Esophagus squamous epithelium (tissue), 5 donors: ENCODE data around the gene OR8H3. TPM values are rescaled to one million over a fixed set of nuclear protein-coding genes. Genes with fewer than 3 reads are reported as not detected.
"Not testable (repeated sequence)": the region's sequence is repeated elsewhere in the genome, so short reads cannot be mapped to it uniquely, and the experiment has no call there.

Experiments used
- DNase-seq: peaks from one replicate; lab custom pipeline; 2025; lab: John Stamatoyannopoulos, UW
- H3K27ac ChIP-seq, 4 donors: fragments of 200-600 bp; sonication (generic); one replicate each; pipeline ENCODE4 v1.5.1; 2016 to 2019; ENCODE audit warnings: mild to moderate bottlenecking in 1 of 4
- H3K27me3 ChIP-seq, 4 donors: fragments of 200-600 bp; sonication (generic); 1 replicate in 3 of 4; 2 replicates in 1 of 4; pipeline versions ENCODE4 v1.5.1 to v1.6.0; 2017 to 2021; ENCODE audit warnings: antibody characterized with exemption in 1 of 4
- H3K36me3 ChIP-seq, 3 donors: fragments of 200-600 bp; sonication (generic); one replicate each; pipeline ENCODE4 v1.5.1; 2016 to 2019
- H3K4me1 ChIP-seq, 3 donors: fragments of 200-600 bp; sonication (generic); one replicate each; pipeline ENCODE4 v1.5.1; 2017 to 2019
- H3K4me3 ChIP-seq, 4 donors: fragments of 200-600 bp; sonication (generic); 1 replicate in 3 of 4; 2 replicates in 1 of 4; pipeline ENCODE4 v1.5.1; 2016 to 2019; ENCODE audit warnings: mild to moderate bottlenecking in 2 of 4, moderate library complexity in 1 of 4
- H3K9me3 ChIP-seq, 3 donors: fragments of 200-600 bp; sonication (generic); one replicate each; pipeline ENCODE4 v1.5.1; 2016 to 2019
- POLR2A ChIP-seq, 4 donors: fragments of 450-650 bp; IDR thresholded peaks; one replicate each; pipeline ENCODE4 v1.6.1; 2017; ENCODE audit warnings: antibody characterized with exemption in 4 of 4, mild to moderate bottlenecking in 4 of 4, moderate library complexity in 3 of 4
- WGBS, 2 donors: methylation state at CpG; one replicate each; pipeline ENCODE4 v1.1.5; 2018; 5-methylcytosine and 5-hydroxymethylcytosine counted together
- intact Hi-C: fragments of 100-400 bp; cut with DNase I; formaldehyde crosslinking; loops from one replicate; pipeline ENCODE4 v1.15.0; 2022
- total RNA-seq, 4 donors: library from RNA; depleted of rRNA; stranded (reverse); fragments of >200 nt; gene quantifications; one replicate each; pipeline ENCODE4 v1.1.0, GENCODE V29; 2016
- TF ChIP-seq, protein P1 (sequence below), 6 experiments: fragments of 450-650 bp in 4 of 6; fragments of 200-600 bp in 2 of 6; sonication (generic) in 2 of 6; IDR thresholded peaks; one replicate each; pipeline ENCODE4 v1.5.1; 2016 to 2019; ENCODE audit warnings: antibody characterized with exemption in 6 of 6, mild to moderate bottlenecking in 4 of 6, moderate library complexity in 4 of 6
- donor health status: DM: yes; HTN: yes; CAD: no.

Gene OR8H3
- total RNA-seq, 4 donors from 2014 or later, result not detected

DNA sequence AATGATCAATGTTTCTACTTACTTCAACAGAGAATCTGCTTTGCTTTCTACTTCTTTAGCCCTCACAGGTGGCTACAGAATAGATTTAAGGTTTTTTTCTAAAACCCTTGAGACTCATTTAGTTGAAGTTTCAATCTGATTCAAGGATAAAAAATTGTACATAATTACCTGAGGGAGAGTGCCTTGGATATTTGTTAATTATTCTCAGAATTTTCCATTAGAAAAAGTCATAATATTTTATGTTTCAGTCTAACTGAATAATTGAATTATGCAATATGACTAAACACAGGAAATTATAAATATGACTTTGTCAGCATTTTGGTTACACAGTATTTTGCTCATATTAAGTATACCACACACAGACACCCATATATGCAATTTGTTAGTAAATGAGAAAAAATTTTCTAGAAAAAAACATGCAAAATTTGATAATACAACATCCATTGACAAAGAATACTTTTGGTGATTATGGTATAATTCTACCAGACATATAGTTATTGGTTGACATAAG lies 18.0 kb downstream of the OR8H3 start, which contains the start of gene OR8J3:
TSS of gene OR8J3 (minus strand) at position 51 of the 511 bp plus-strand sequence. CDS start 2,483 bp downstream, outside the sequence.
- intact Hi-C loops, result no loop called here
- H3K36me3 ChIP-seq, result no peaks in the 10 kb centered on the region
- H3K4me1 ChIP-seq, result no peaks in the 10 kb centered on the region
- no peaks in the 10 kb centered on the region for H3K9me3 ChIP-seq
- no peak for TF ChIP-seq POLR2A (IDR thresholded peaks at IDR 0.05)
- TF ChIP-seq, protein P1, sequence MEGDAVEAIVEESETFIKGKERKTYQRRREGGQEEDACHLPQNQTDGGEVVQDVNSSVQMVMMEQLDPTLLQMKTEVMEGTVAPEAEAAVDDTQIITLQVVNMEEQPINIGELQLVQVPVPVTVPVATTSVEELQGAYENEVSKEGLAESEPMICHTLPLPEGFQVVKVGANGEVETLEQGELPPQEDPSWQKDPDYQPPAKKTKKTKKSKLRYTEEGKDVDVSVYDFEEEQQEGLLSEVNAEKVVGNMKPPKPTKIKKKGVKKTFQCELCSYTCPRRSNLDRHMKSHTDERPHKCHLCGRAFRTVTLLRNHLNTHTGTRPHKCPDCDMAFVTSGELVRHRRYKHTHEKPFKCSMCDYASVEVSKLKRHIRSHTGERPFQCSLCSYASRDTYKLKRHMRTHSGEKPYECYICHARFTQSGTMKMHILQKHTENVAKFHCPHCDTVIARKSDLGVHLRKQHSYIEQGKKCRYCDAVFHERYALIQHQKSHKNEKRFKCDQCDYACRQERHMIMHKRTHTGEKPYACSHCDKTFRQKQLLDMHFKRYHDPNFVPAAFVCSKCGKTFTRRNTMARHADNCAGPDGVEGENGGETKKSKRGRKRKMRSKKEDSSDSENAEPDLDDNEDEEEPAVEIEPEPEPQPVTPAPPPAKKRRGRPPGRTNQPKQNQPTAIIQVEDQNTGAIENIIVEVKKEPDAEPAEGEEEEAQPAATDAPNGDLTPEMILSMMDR (IDR thresholded peaks at IDR 0.05), result no peak
- no peak within 1 kb of the TSS for H3K4me3 ChIP-seq
- DNase-seq, result no peak
- H3K27me3 ChIP-seq, result no peaks in the 10 kb centered on the region
- no peak within 1 kb of the TSS for H3K27ac ChIP-seq

DNA sequence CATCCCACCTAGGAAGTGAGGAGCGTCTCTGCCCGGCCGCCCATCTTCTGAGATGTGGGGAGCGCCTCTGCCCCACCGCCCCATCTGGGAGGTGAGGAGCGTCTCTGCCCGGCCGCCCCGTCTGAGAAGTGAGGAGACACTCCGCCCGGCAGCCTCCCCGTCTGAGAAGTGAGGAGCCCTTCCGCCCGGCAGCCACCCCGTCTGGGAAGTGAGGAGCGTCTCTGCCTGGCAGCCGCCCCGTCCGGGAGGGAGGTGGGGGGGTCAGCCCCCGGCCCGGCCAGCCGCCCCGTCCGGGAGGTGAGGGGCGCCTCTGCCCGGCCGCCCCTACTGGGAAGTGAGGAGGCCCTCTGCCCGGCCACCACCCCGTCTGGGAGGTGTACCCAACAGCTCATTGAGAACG lies 21.5 kb downstream of the OR8H3 start:
- H3K4me3 ChIP-seq, H3K27ac ChIP-seq, H3K4me1 ChIP-seq, DNase-seq, intact Hi-C loops, H3K27me3 ChIP-seq, H3K36me3 ChIP-seq, H3K9me3 ChIP-seq: not testable (repeated sequence)
- WGBS, 2 donors, result no CpG with 5 or more reads among the region's 30 CpGs

DNA sequence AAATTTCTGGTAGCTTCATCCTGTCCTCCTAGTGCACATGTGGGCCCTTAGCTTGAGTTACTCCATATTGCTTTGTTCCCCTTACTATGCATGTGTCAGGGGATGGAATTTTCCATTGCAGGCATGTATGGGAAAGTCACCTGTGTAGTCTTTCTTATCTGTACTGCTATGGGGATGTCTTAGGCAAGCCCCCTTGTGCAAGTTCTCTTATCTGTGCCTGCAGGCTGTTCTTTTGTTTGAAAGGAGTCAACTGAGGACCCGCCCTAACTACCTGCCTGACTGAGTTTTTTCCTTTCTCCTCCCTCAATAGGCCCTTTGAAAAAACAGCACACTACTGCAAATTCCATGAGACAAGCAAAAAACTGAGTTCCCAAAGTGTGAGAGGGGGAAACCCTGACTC lies 29.2 kb downstream of the OR8H3 start:
- Histone ChIP-seq H3K36me3 (no peaks in the 10 kb centered on the region), H3K27ac (no peak overlapping the region), H3K9me3 (peaks cover 0 to 20% (median 13%) of the 10 kb centered on the region in 3 donors), H3K4me3 (no peak overlapping the region), H3K4me1 (no peaks in the 10 kb centered on the region), H3K27me3 (no peaks in the 10 kb centered on the region)
- WGBS, 2 donors, result 50 to 80% methylated on average over 1 of the region's 1 CpG
- TF ChIP-seq POLR2A (IDR thresholded peaks at IDR 0.05), result no peak
- TF ChIP-seq, protein P1 (IDR thresholded peaks at IDR 0.05), result no peak
- intact Hi-C loops, result no loop called here
- DNase-seq, result no peak

DNA sequence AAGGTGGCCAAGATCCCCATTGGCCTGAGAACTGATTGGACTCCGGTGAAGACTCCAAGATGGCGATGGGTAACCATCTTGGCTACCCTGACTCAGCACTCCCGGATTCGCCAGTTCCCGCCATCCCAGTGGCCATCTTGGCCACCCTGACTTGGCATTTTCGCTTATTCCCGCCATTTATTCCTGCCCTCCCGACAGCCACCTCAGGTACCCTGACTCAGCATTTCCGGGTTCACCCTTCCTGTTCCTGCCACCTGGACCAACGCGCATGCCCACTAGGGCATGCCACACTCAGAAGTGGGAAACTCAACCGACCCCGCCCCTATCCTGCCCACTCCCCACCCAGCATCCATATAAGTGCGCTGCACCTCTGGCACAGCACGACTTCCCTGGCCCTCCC lies 30.2 kb downstream of the OR8H3 start:
- DNase-seq, result no peak
- Histone ChIP-seq H3K9me3 (peaks cover 0 to 20% (median 13%) of the 10 kb centered on the region in 3 donors), H3K4me3 (no peak overlapping the region), H3K36me3 (no peaks in the 10 kb centered on the region), H3K27ac (no peak overlapping the region), H3K4me1 (no peaks in the 10 kb centered on the region), H3K27me3 (no peaks in the 10 kb centered on the region)
- 81 to 84% methylated on average over 14 to 15 of the region's 15 CpGs for WGBS, 2 donors
- TF ChIP-seq, protein P1 (IDR thresholded peaks at IDR 0.05), result no peak
- no peak for TF ChIP-seq POLR2A (IDR thresholded peaks at IDR 0.05)
- intact Hi-C loops, result no loop called here

DNA sequence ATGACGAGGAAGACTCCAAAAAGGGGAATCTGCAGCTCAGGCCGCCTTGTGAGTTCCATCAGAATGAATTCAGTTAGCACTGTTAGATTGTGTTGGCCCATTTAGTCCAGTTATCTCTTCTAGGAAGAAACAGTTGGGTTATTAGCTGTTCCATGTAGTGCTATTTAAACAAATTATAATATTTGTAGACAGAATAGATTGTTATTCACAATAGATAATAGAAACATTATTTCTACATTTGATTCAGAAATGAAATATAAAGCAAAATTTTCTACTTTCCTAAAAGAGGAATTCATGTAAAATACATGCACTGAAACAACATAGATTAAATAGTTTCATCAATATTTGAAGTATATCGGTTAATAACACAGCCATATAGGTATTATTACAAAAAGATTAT lies 38.0 kb downstream of the OR8H3 start, which contains the start of gene OR8K5:
TSS of gene OR8K5 (minus strand) at position 101 of the 400 bp plus-strand sequence. CDS start at position 101, 0 bp downstream.
- no peaks in the 10 kb centered on the region for H3K4me1 ChIP-seq
- H3K4me3 ChIP-seq, result no peak within 1 kb of the TSS
- H3K27ac ChIP-seq, result no peak within 1 kb of the TSS
- intact Hi-C loops, result no loop called here
- no peaks in the 10 kb centered on the region for H3K36me3 ChIP-seq
- 56 to 69% methylated on average over 3 of the region's 3 CpGs for WGBS, 2 donors
- no peak for DNase-seq
- H3K9me3 ChIP-seq, result no peaks in the 10 kb centered on the region
- TF ChIP-seq POLR2A (IDR thresholded peaks at IDR 0.05), result no peak
- TF ChIP-seq, protein P1 (IDR thresholded peaks at IDR 0.05), result no peak
- H3K27me3 ChIP-seq, result no peaks in the 10 kb centered on the region

DNA sequence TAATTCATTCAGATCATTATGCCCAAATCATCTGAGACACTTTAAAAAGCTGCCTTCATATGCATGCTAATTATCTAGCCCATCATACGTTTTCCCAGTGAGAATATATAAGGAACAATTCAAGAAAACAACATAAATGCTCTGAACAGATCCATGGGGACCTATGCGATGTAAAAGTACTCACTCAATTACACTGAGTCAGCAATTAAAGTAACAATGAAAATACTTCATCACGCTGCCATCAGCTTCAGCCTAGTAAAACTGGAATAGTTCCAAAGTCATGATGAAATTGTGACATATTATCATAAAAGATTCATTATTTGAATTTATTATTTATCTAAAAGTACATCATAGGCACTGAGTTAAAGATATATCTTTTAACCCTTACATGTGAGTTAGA lies 41.6 kb downstream of the OR8H3 start:
- DNase-seq, result no peak
- TF ChIP-seq, protein P1 (IDR thresholded peaks at IDR 0.05), result no peak
- no peak for TF ChIP-seq POLR2A (IDR thresholded peaks at IDR 0.05)
- 55 to 62% methylated on average over 3 of the region's 3 CpGs for WGBS, 2 donors
- Histone ChIP-seq H3K27me3 (no peaks in the 10 kb centered on the region), H3K27ac (no peak overlapping the region), H3K9me3 (no peaks in the 10 kb centered on the region), H3K36me3 (no peaks in the 10 kb centered on the region), H3K4me3 (no peak overlapping the region), H3K4me1 (no peaks in the 10 kb centered on the region)
- intact Hi-C loops, result no loop called here
